NCI-H2081 (cell line): ENCODE results near the gene SLC6A18.
"Not testable (repeated sequence)": the region's sequence is repeated elsewhere in the genome, so short reads cannot be mapped to it uniquely, and the experiment has no call there.

ENCODE experiments used
- DNase-seq, 2 experiments: peaks; one replicate each; lab custom pipeline; 2025; lab: John Stamatoyannopoulos, UW

The SLC6A18 gene

GRCh38 chr5:1254196-1254595 lies 29.0 kb downstream of the SLC6A18 start:
- DNase-seq: no peak

- no peak for DNase-seq
Observed at GRCh38 chr5:1255081-1255561, 29.9 kb downstream of the SLC6A18 start.

- no peak for DNase-seq
Observed at GRCh38 chr5:1256776-1257175, 31.6 kb downstream of the SLC6A18 start.

- no peak for DNase-seq
Observed at GRCh38 chr5:1257363-1257762, 32.2 kb downstream of the SLC6A18 start.

GRCh38 chr5:1257841-1258240 lies 32.7 kb downstream of the SLC6A18 start:
- no peak for DNase-seq

- DNase-seq: no peak
Observed at GRCh38 chr5:1259806-1260480, 34.8 kb downstream of the SLC6A18 start.

GRCh38 chr5:1261643-1262042 lies 36.5 kb downstream of the SLC6A18 start:
- no peak for DNase-seq

GRCh38 chr5:1262381-1262780 lies 37.2 kb downstream of the SLC6A18 start:
- peak in 1 of 2 experiments; percentile 24 for DNase-seq

GRCh38 chr5:1264211-1264610 lies 39.0 kb downstream of the SLC6A18 start:
- no peak for DNase-seq

GRCh38 chr5:1265026-1265425 lies 39.8 kb downstream of the SLC6A18 start:
- DNase-seq: no peak

GRCh38 chr5:1265461-1266455 lies 40.6 kb downstream of the SLC6A18 start:
- no peak for DNase-seq

- DNase-seq: no peak
Observed at GRCh38 chr5:1266791-1267190, 41.6 kb downstream of the SLC6A18 start.

- not testable (repeated sequence) for DNase-seq
Observed at GRCh38 chr5:1267464-1267863, 42.3 kb downstream of the SLC6A18 start.

- no peak for DNase-seq
Observed at GRCh38 chr5:1268056-1268455, 42.9 kb downstream of the SLC6A18 start.

- no peak for DNase-seq
Observed at GRCh38 chr5:1268666-1269065, 43.5 kb downstream of the SLC6A18 start.

- DNase-seq: no peak
Observed at GRCh38 chr5:1270426-1270825, 45.2 kb downstream of the SLC6A18 start.

GRCh38 chr5:1270933-1271914 lies 46.0 kb downstream of the SLC6A18 start:
- no peak for DNase-seq

- DNase-seq: no peak
Observed at GRCh38 chr5:1272201-1272600, 47.0 kb downstream of the SLC6A18 start.

GRCh38 chr5:1273745-1274144 lies 48.6 kb downstream of the SLC6A18 start:
- DNase-seq: no peak

- DNase-seq: no peak
Observed at GRCh38 chr5:1274471-1274870, 49.3 kb downstream of the SLC6A18 start.
